Tibial nerve (tissue), 4 donors: Measurements from ENCODE around the gene LAMC3.

Experiments used
- CTCF ChIP-seq, 5 experiments: fragments of 200-600 bp in 3 of 5; fragments of 450-650 bp in 2 of 5; sonication (generic) in 3 of 5; IDR thresholded peaks; one replicate each; pipeline ENCODE4 v1.5.1; 2016 to 2019; ENCODE audit warnings: antibody characterized with exemption in 5 of 5, mild to moderate bottlenecking in 3 of 5, moderate library complexity in 2 of 5
- EP300 ChIP-seq, 2 donors: sonication (generic); formaldehyde crosslinking; IDR thresholded peaks; one replicate each; pipeline ENCODE4 v1.6.1; 2017; ENCODE audit warnings: antibody characterized with exemption in 2 of 2, mild to moderate bottlenecking in 1 of 2
- POLR2A ChIP-seq, 2 donors: fragments of 450-650 bp; IDR thresholded peaks; one replicate each; pipeline ENCODE4 v1.6.1; 2017; ENCODE audit warnings: antibody characterized with exemption in 2 of 2, mild to moderate bottlenecking in 2 of 2, moderate library complexity in 2 of 2

GRCh38 chr9:131008909-131009618 is at the start of gene LAMC3:
- TF ChIP-seq CTCF (IDR thresholded peaks at IDR 0.05) (peak in 1 of 5 experiments; percentile 11), POLR2A (IDR thresholded peaks at IDR 0.05) (no peak), EP300 (IDR thresholded peaks at IDR 0.05) (no peak)
